Measurements from ENCODE around the gene SEC14L6.

DNA sequence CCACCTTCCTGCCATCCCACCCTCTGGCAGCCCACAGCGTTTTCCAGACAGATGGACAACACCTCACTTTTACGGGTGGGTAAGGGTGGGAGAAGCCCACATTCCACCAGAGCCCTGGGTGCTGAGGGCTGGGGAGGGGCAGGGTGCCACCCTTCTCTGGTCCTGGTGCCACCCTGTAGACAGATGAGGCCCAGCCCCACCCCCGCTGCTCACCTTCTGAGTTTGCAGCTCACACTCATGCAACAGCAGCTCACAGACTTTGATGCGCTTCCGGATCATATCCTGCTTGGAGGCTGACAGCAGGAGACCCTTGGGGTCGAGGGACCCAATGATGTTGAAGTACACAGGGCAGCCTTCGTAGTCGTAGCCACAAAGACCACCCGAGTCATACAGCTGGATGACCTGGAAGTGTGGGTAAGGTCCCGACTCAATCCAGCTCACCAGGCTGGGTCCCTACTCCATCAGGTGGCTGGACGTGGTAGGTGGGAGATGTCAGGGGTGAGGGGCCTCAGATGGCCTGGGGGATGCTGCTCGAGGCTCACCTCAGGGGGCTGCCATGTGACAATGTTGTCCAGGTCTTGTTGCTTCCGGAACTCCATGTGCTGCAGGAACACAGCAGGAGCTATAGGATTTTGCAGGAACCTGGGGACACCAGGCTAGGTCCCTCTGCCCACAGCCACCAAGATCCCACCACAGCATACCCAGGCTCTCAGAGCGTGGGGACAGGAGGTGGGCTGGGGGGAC lies 51.3 kb downstream of the SEC14L6 start:
- TF ChIP-seq, protein P1, sequence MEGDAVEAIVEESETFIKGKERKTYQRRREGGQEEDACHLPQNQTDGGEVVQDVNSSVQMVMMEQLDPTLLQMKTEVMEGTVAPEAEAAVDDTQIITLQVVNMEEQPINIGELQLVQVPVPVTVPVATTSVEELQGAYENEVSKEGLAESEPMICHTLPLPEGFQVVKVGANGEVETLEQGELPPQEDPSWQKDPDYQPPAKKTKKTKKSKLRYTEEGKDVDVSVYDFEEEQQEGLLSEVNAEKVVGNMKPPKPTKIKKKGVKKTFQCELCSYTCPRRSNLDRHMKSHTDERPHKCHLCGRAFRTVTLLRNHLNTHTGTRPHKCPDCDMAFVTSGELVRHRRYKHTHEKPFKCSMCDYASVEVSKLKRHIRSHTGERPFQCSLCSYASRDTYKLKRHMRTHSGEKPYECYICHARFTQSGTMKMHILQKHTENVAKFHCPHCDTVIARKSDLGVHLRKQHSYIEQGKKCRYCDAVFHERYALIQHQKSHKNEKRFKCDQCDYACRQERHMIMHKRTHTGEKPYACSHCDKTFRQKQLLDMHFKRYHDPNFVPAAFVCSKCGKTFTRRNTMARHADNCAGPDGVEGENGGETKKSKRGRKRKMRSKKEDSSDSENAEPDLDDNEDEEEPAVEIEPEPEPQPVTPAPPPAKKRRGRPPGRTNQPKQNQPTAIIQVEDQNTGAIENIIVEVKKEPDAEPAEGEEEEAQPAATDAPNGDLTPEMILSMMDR (IDR thresholded peaks at IDR 0.05), result no peak
- no peak for TF ChIP-seq ZFX (IDR thresholded peaks at IDR 0.05; ENCODE audit: borderline replicate concordance)

Measured in 22Rv1 (cell line).